Astrocyte of the hippocampus (primary cell): ENCODE data around the gene IRF8.
A peak's percentile ranks its signal among the peaks of the same experiment; 100 is the strongest.
"Not testable (repeated sequence)": the region's sequence is repeated elsewhere in the genome, so short reads cannot be mapped to it uniquely, and the experiment has no call there.

Source experiments
- DNase-seq: peaks from one replicate; pipeline ENCODE4 v3.0.0; 2011; ENCODE audit warnings: low read depth, low spot score

The IRF8 gene, protein sequence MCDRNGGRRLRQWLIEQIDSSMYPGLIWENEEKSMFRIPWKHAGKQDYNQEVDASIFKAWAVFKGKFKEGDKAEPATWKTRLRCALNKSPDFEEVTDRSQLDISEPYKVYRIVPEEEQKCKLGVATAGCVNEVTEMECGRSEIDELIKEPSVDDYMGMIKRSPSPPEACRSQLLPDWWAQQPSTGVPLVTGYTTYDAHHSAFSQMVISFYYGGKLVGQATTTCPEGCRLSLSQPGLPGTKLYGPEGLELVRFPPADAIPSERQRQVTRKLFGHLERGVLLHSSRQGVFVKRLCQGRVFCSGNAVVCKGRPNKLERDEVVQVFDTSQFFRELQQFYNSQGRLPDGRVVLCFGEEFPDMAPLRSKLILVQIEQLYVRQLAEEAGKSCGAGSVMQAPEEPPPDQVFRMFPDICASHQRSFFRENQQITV

DNA sequence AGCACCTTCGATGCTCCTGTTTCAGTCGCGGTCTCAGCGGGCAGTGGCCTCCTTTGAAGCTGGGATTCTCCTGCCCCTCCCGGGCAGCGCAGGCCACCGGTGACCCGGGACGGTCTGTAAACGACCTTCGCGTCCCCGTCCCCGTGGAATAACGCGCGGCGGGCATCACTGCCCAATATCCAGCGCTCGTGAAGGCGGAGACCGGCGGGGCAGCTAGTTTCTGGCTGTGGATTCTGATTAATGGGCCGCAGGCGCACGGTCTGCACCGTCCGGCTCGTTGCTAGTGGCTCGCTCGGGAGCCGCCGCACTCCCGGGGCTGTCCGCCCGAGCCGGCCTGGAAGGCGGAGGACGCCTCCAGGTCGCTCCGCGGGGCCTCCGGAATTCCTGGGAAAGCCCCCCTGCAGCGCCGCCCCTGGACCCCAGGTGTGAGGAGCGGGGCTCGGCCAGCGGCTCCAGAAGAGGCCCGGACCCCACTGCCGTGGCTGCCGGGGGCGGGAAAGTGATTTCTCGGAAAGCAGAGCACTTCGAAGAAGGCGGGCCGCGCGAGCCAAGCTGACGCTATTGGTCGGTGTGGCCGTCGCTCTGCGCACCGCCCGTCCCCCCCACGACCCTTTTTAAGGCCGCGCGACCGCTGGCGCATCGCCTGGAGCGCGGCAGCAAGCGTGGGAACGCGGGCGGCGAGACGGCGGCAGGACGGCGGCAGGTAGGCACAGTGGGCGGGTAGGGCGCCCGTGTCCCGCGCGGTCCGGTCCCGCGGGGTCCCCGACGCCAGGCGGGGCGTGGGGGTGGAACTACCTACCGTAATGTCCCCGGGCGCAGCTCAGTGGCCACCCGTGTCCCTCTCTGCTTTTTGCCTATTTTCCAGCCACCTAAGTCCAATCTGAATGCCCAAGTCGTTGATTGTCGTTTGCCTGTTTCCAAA lies at the start of gene IRF8:
IRF8 (plus strand) TSS at position 642 of the 922 bp plus-strand sequence. CDS start 3,854 bp downstream, outside the sequence.
- peak; percentile 65 for DNase-seq

DNA sequence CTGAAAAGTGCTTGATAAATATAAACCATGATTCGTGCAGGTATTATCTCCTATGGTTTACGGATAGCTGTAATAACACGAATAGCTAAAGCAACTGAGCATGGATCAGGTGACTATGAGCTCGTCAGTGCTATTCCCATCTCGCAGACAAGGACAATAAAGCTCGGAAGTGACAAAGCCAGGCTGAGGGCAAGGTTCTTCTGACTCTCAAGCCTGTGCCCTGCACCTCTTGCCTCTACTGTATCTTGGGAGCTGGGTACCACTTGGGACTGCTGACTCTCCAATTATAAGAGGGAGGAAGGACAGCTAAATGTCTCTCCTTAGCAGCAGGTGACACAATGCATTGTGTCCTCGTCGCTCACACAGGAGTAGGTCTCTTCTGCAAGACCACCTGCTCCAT lies 49.6 kb upstream of the IRF8 start:
- no peak for DNase-seq

DNA sequence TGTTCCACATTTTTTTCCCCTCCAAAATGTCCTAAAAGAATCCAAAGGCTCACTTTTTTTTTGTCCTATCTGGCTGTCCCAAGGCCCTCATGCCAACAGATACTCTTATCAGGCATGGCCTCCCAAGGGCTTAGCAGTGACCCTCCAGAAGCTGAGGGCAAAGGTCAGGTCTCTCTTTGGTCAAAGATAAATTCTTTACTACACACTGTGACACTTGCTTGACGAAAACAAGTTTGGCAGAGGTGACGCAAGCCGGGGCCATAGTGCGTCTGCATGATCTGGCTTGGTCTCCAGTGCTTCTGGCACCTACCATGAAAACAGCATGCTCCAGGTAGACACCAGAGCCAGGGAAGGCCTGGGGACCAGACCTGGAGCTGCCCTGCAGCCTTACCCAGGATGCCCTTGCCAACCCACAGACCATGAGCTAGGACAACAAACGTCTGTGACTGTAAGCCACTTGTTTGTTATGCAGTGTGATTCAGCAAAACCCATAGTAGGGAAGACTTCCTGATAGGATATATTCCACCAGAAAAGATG lies 48.5 kb upstream of the IRF8 start:
- no peak for DNase-seq

DNA sequence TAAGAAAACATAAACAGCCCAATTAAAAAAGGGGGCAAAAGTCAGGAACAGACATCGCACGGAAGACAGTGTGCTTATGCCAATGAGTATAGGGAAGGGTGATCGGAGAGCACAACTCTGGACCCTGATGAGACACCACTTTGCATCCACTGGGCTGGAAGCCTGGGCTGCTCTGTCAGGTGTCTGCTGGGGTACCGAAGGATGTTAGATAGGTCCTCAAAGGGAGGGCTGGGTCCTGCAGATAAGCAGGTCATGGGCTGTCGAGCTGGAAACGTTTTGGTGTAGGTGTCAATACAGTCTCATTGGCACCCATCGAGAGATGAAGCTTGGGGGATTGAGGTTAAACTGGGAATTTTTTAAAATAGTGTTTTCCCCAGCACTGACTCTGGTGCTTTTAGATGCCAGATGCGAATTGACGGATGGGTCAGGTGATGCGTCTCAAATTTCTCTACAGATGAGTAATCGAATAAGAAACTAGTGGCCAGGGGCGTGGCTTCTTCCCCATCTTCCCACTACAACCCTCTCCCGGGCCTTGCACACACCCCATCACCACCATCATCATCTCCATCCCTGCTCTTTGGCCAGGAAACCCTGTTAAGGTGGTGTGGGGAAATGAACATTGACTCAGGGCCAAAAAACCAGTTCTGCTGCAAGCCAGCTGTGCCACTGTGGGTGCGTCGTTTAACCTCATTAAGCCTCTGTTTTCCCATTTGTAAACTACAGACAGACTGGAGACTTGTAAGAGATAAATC lies 47.8 kb upstream of the IRF8 start:
- no peak for DNase-seq

DNA sequence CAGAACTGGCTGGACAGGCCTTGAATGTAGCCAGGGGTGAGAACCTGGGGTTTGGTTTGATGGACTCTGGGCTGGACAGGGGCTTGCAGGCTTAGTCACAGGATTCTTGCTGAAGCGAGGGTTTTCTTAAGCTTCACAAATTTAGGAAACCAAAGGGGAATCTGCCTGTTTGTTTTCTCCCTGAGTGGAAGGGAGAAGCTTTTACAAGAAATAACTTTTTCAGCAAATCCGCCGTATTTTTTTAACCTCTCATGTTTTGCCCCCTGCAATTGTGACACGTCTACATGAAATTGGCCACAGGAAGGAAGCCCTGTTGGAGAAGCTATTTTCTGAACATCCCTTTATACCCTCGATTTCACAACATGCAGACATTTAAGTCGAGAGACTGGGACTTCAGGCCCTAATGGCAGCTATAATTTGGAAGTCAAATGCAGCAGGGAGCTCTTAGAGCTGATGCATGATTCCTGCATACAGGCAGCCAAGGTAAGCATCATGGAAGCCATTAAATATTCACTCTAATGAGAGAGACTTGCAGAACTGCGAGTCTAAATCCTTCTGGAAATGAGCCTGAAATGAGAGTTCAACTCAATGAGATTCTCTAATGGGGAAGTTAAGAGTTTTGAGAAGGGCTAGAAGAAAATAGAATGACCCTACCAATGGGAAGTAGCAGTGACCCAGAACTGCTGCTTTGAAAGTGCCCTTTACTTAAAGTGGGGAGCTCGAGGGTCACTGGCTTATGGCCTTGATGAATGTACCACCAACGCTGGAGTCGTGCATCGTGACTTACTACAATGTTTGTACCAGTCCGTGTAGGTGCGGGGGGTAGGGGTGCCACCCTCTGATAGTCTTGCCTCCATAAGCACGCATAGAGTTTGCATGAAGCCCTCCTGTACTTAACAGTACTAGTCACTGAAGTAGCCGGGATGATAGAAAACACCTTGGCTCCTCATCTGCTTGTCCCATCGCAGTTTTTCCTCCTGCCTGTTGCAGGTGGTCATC lies 45.1 kb upstream of the IRF8 start:
- no peak for DNase-seq

DNA sequence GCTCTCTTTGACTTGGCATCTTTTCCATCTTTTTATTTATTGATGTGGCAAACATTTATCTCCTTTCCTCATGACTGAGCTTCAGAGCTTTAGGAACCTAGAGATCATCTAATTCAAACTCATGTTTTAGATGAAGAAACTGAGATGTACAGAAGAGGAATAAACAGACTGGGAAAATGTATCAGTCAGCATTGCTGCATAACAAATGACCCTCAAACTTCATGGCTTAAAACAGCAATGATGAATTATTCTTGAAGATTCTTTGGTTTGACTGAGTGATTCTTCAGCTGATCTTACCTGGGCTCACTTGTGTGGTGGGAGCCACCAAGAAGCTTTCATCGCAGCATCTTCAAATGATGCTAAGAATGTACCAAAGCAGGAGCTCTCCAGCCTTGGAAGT lies 44.0 kb upstream of the IRF8 start:
- DNase-seq, result no peak

DNA sequence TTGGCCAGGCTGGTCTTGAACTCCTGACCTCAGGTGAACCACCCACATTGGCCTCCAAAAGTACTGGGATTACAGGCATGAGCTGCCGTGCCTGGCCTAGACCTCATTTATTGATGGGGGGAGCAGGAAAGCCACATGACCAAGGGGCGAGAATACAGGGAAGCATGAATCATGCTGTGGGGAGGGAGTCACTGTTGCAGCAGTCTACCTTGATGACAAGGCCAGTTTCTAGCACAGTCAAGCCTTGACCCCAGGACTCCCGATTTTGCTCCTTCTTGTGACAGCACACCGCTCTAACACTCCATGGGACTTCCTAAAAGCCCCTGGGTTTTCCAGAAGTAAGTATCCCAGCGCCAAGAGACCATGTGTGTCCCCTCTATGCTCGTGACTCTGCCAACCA lies 42.9 kb upstream of the IRF8 start:
- DNase-seq, result no peak

DNA sequence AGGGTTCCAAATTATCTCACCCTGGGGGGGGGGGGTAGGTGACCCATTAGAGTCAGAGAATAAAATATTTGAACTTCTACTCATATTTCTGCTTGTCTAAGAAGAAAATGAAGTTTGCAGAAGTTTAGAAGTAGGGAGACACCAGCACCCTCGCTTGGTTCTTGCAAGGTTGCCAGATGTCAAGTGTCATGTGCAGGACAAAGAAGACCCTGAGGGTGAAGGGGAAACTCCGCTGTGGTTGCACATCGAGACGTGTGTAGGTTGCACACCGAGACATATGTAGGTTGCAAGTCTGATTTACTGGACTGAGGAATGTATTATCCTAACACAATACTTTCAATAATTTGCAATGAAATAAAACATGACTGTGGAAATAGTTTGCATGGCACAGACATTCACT lies 42.4 kb upstream of the IRF8 start:
- no peak for DNase-seq

DNA sequence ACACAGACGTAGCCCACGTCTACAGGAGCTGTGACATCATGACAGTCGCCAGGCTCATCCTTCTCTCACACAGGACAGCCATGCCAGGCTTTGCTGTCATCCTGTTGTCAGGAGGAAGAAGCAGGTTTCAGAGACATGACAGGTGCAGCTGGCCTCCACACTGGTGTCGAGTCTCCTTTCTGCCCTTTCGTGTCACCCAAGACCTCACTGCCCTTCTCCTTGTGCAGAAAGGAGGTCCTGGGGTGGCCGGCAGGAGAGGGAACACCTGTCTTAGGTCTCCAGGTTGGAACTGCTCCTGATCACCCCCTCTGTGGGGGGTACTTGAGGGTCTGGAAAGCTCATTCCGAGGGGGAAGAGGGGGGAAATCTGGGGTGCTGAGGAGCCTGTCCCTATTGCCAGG lies 41.6 kb upstream of the IRF8 start:
- DNase-seq, result no peak

DNA sequence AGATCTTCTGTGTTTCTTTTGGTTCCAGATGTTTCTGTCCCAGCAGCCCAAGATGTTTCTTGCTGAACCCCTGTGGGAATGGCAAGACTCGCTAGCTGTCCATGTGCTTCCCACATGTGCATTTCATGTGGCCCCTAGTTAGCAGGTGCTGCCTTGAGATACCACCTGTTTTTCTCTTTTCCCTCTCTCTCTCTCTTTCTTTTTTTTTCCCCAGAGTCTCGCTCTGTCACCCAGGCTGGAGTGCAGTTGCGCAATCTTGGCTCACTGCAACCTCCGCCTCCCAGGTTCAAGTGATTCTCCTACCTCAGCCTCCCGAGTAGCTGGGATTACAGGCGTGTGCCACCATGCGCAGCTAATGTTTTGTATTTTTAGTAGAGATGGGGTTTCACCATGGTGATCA lies 40.4 kb upstream of the IRF8 start:
- DNase-seq, result not testable (repeated sequence)

DNA sequence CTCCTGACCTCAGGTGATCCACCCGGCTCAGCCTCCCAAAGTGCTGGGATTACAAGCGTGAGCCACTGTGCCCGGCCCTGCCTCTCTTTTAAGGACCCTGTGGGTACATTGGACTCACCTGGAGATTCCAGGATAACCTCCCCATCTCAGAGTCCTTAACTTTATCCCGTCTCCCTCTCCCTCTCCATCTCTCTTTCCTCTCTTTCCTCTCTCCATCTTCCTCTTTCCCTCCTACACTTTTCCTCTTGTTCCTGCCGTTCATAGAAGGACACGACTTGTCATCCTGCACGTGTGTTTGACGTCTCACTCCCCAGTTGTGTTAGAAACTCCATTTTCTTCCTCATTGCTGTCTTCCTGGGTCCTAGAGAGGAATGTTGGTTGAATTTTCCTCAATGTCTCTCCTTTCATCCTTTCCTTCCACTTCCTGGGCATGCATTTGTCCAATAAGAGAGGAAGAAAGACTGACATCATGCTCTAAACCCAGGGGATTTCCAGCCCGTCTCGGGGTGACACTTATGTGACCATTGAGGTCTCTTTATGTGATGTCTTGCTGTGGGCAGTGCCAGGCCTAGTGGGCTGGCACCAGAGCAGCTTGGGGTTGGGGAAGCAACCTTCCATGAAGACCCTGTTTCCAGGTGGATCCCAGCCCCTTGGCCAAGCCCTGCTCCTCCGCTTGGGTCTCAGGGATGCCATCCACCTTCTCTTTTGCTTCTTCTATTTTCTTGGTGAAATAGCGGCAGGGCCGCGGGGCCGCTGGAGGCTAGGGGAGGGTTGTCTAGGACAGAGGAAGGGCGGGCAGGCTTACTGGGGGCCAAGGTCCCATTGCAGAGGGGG lies 39.8 kb upstream of the IRF8 start:
- no peak for DNase-seq

DNA sequence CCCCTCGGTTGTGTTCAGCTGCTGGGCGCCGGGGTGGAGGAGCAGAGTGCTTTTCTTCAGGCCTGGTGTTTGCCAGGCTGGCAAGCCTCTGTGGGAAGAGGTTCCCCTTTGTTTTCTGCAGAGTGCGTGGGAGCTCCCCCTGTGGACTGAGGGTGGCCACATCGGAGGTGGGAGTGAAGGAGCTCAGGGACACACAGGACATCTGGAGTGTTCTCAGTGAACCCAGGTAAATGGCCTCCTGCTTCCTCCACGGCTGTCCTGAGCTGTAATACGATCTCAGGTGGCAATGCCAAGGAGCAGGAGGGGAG lies 39.2 kb upstream of the IRF8 start:
- no peak for DNase-seq

DNA sequence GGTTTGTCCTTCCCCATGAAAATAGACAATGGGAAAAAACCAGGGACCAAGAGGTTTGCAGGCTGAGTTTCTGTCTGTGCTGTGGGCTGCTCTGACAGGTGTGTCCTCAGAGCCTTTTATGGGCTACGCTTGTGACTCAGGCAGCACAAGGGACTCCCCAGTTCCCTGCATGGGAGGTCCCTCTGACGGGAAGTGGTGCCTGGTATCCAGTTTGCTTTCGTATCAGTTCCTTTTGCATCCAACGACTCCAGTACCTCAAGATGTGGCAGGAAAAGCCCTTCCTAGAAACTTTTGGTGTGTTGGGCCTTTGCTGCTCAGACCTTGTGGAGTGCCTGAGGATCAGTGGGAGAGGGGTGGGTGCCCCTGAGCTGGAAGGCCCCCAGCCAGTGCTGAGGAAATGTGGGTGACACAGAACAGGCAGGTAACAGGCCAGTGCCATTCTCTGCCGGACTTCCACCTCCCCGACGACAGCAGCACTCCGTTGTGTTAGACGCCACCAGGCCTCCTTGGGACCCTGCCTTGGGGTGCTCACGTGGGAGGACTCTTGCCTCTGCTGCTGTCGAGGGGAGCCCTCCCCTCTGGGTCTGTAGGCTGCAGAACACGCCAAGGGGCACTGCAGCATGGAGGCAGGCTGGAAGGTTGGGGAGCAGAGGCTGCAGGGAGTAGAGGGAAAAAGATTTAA lies 38.4 kb upstream of the IRF8 start:
- no peak for DNase-seq

DNA sequence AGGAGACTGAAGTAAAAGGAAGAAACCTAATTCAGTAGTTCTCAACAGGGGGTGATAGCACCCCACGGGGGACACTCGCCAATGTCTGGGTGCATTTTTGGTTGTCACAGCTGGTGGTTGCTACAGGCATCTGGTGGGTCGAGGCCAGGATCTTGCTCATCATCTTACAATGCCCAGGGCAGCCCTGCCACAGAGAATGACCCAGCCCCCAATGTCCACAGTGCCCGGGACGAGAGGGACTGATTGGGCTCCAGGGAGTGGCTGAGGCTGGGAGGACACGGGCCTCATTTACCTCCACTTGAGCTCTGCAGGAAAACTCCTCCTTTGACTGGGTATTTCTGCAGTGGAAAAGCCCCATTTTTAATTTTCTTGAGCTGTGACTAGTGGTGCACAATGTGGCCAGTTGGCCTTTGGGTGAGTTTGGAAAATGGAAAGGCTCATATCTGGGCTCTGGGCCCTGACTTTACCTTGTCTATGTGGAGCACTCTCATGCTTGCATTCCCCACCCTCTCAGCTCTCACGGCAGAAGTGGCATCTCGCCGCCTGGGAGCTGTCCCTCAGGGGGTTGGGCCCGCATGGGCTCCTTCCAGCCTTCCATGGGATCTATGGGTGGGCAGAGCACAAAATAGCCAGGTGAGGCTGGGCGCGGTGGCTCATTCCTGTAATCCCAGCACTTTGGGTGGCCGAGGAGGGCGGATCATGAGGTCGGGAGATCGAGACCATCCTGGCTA lies 37.7 kb upstream of the IRF8 start:
- no peak for DNase-seq

DNA sequence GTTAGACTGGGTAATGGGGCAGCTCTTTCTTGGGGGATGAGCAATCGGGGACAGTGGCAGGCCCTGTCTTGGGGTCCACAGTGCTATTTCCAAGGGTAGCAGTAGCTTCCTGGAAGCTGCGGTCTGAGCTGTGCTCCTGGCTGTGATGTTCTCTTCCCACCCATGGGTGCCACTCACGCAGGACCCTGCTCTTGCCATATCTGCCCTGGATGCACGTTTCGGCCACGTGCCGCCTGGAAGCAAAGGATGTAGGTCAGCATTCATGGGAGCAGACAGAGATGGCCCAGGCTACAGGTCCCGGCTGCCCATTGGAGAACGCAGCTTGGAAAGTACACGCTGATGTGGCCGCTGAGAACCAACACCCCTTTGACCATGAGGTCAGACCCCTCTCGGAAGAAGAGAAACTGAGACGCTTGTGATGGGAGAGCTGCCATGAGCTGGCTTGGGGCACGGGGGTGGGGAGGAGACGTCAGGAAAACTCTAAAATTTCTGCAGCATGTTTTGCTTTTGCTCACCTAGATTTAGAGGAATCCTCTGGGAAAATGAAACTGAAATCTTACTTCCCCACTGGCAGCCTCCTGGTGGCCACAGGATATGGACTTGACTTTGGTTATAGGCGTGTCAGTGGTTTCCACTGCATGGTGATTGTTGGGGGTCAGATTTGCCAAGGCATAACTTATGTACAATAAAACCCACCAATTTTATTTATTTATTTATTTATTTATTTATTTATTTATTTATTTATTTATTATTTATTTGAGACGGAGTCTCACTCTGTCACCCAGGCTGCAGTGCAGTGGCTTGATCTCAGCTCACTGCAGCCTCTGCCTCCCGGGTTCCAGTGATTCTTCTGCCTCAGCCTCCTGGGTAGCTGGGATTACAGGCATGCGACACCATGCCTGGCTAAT lies 36.2 kb upstream of the IRF8 start:
- DNase-seq, result no peak

DNA sequence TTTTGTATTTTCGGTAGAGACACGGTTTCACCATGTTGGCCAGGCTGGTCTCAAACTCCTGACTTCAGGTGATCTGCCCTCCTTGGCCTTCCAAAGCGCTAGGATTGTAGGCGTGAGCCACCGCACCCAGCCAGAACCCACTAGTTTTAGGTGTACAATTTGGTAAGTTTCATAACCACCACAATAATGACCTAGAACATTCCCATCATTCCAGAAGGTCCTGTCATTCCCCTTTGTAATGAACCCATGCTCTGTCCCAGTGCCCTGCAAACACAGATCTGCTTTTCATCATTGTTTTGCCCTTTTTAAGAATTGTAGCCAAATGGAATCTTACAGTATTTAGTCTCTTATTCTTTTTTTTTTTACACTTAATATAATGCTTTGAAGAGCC lies 35.6 kb upstream of the IRF8 start:
- DNase-seq, result peak; percentile 15

DNA sequence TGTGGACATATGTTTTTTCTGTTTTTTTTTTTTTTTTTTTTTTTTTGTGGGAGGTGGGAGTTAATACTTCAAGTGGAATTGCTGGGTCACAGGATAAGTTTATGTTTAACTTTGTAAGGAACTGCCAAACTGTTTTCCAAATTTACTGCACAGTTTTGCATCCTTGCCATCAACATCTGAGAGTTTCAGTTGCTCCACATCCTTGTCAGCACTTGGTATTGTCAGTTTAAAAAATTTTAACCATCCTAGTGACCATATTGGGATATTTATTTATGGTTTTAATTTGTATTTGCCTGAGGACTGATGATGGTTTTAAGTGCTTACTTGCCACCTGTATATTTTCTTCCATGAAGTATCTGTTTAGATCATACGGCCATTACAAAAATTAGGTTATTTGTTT lies 34.0 kb upstream of the IRF8 start:
- no peak for DNase-seq
